ENCODE measurements around the gene PLA2G3. TPM values are rescaled to one million over a fixed set of nuclear protein-coding genes. Genes with fewer than 3 reads are reported as not detected.
"Not testable (repeated sequence)": the region's sequence is repeated elsewhere in the genome, so short reads cannot be mapped to it uniquely, and the experiment has no call there.

PLA2G3 gene
- total RNA-seq, 1 donor from 2014 or later = 1.3 TPM

DNA sequence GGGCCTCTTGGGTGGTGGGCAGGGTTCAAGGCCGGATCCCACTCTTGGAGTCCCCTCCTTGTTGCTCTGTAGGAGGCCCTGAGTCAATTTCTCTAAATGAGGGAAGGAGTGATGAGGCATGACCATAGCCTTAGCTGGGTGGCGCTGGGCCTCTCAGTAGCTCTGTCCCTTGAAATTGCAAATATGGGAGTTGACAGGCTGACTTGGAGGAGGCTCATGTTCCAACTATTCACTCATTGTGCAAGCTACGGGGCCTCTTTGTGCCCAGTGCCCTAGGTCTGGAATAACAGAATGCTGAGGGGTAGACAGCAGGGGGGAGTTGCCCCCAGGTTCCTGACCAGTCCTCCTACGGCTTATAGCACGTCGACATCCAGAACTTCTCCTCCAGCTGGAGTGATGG lies 40.9 kb downstream of the PLA2G3 start:
- TF ChIP-seq, protein P1, sequence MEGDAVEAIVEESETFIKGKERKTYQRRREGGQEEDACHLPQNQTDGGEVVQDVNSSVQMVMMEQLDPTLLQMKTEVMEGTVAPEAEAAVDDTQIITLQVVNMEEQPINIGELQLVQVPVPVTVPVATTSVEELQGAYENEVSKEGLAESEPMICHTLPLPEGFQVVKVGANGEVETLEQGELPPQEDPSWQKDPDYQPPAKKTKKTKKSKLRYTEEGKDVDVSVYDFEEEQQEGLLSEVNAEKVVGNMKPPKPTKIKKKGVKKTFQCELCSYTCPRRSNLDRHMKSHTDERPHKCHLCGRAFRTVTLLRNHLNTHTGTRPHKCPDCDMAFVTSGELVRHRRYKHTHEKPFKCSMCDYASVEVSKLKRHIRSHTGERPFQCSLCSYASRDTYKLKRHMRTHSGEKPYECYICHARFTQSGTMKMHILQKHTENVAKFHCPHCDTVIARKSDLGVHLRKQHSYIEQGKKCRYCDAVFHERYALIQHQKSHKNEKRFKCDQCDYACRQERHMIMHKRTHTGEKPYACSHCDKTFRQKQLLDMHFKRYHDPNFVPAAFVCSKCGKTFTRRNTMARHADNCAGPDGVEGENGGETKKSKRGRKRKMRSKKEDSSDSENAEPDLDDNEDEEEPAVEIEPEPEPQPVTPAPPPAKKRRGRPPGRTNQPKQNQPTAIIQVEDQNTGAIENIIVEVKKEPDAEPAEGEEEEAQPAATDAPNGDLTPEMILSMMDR (IDR thresholded peaks at IDR 0.05; ENCODE audit: partially characterized antibody, unreplicated experiment) = no peak
- no peak for DNase-seq
- H3K4me1 Mint-ChIP-seq (ENCODE audit: low read depth, unreplicated experiment) = no peaks in the 10 kb centered on the region
- no peak overlapping the region for H3K27ac Mint-ChIP-seq (ENCODE audit: unreplicated experiment)
- peaks cover 6% of the 10 kb centered on the region for H3K27me3 Mint-ChIP-seq (ENCODE audit: unreplicated experiment)
- no peak overlapping the region for H3K4me3 Mint-ChIP-seq (ENCODE audit: unreplicated experiment)
- peaks cover 7% of the 10 kb centered on the region for H3K9me3 Mint-ChIP-seq (ENCODE audit: unreplicated experiment)
- no peaks in the 10 kb centered on the region for H3K36me3 Mint-ChIP-seq (ENCODE audit: unreplicated experiment)

DNA sequence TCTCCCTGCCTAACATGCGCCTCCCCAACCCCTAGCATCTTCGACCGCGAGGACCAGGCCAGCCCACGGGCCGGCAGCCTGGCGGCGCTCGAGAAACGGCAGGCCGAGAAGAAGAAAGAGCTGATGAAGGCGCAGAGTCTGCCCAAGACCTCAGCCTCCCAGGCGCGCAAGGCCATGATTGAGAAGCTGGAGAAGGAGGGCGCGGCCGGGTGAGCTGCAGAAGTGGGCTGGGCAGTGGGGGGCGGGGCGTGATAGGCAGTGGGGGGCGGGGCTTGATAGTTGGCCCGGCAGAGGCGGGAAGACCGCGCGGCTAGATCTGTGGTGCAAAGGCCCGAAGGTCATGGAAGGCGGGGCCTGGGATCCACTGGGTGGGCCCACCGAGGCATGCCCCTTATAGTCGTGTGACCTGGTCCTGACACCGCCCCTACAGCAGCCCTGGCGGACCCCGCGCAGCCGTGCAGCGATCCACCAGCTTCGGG lies 41.6 kb downstream of the PLA2G3 start:
- H3K9me3 Mint-ChIP-seq (ENCODE audit: unreplicated experiment) = peaks cover 7% of the 10 kb centered on the region
- DNase-seq = peak; percentile 62
- H3K4me1 Mint-ChIP-seq (ENCODE audit: low read depth, unreplicated experiment) = no peaks in the 10 kb centered on the region
- H3K27me3 Mint-ChIP-seq (ENCODE audit: unreplicated experiment) = peaks cover 6% of the 10 kb centered on the region
- TF ChIP-seq, protein P1 (IDR thresholded peaks at IDR 0.05; ENCODE audit: partially characterized antibody, unreplicated experiment) = no peak
- no peak overlapping the region for H3K27ac Mint-ChIP-seq (ENCODE audit: unreplicated experiment)
- H3K36me3 Mint-ChIP-seq (ENCODE audit: unreplicated experiment) = no peaks in the 10 kb centered on the region
- no peak overlapping the region for H3K4me3 Mint-ChIP-seq (ENCODE audit: unreplicated experiment)

DNA sequence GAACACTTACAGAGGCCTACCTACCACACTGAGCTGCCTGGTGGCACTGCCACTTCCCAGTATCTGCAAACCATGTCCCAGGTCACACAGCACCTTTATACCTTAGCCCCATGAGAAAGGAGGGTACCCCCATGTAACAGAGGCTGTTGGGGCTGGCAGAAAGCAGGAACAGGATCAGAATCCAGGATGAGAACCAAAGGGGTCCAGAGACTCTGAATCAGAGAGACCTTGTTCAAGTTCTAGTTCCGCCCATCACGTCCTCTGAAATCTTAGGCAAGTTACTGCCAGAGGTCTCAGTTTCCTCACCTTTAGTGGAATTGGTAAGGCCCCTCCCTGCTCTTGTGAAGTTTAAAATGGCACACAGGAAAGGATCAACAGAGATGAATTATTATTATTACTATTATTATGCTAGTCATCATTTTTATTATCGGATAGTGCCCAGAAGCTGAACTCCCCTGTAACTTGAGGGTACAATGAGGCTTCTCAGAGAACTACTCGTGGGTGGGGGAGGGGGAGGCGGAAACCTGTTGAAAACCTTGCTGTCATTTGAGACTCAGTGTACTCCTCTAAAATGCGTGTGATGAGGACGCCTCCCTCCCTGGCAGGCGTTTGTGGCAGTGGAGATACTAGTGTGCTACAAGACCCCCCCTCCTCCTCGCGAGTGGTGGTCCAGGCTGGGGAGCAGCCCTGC lies 42.2 kb downstream of the PLA2G3 start:
- H3K27me3 Mint-ChIP-seq (ENCODE audit: unreplicated experiment) = peaks cover 6% of the 10 kb centered on the region
- no peak overlapping the region for H3K4me3 Mint-ChIP-seq (ENCODE audit: unreplicated experiment)
- no peaks in the 10 kb centered on the region for H3K4me1 Mint-ChIP-seq (ENCODE audit: low read depth, unreplicated experiment)
- TF ChIP-seq, protein P1 (IDR thresholded peaks at IDR 0.05; ENCODE audit: partially characterized antibody, unreplicated experiment) = no peak
- H3K27ac Mint-ChIP-seq (ENCODE audit: unreplicated experiment) = no peak overlapping the region
- no peak for DNase-seq
- H3K36me3 Mint-ChIP-seq (ENCODE audit: unreplicated experiment) = no peaks in the 10 kb centered on the region
- H3K9me3 Mint-ChIP-seq (ENCODE audit: unreplicated experiment) = peaks cover 7% of the 10 kb centered on the region

DNA sequence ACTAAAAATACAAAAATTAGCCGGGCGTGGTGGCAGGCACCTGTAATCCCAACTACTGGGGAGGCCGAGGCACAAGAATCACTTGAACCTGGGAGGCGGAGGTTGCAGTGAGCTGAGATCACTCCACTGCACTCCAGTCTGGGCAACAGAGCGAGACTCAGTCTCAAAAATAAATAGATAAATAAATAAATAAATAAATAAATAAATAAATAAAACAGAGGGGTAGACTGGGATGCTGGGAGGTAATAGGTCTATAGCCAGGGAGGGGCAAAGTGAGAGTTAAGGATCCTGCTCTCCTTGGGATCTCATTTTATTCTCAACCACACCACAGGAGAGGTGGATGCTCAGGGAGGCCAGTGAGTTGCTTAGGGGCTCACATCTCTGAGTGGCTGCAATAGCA lies 42.8 kb downstream of the PLA2G3 start:
- not testable (repeated sequence) for H3K4me1 Mint-ChIP-seq (ENCODE audit: low read depth, unreplicated experiment); H3K27ac Mint-ChIP-seq (ENCODE audit: unreplicated experiment); H3K4me3 Mint-ChIP-seq (ENCODE audit: unreplicated experiment); DNase-seq; H3K36me3 Mint-ChIP-seq (ENCODE audit: unreplicated experiment); H3K9me3 Mint-ChIP-seq (ENCODE audit: unreplicated experiment); H3K27me3 Mint-ChIP-seq (ENCODE audit: unreplicated experiment)

DNA sequence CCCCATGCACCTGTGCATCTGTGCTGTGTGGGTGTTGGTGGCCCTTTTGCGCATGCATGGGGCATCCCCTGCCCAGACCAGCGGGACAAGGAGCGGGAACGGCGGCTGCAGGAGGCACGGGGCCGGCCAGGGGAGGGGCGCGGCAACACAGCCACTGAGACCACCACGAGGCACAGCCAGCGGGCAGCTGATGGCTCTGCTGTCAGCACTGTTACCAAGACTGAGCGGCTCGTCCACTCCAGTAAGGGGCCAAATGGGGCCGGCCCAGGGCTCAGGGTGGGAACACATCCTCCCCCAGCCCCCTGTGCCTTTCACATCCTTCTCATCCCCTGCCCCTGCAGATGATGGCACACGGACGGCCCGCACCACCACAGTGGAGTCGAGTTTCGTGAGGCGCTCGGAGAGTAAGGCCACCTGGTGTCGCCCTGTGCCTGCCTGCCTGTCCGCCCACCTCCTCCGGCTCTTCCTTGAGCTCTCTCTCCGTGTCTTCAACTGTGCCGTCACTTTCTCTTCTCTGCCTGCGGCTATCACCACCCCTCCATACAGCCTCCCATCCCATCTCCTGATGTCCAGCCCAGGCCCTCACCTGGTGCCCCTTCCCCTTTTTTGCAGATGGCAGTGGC lies 43.5 kb downstream of the PLA2G3 start:
- peaks cover 6% of the 10 kb centered on the region for H3K27me3 Mint-ChIP-seq (ENCODE audit: unreplicated experiment)
- no peak overlapping the region for H3K4me3 Mint-ChIP-seq (ENCODE audit: unreplicated experiment)
- H3K4me1 Mint-ChIP-seq (ENCODE audit: low read depth, unreplicated experiment) = no peaks in the 10 kb centered on the region
- H3K9me3 Mint-ChIP-seq (ENCODE audit: unreplicated experiment) = peaks cover 7% of the 10 kb centered on the region
- H3K36me3 Mint-ChIP-seq (ENCODE audit: unreplicated experiment) = no peaks in the 10 kb centered on the region
- H3K27ac Mint-ChIP-seq (ENCODE audit: unreplicated experiment) = no peak overlapping the region
- TF ChIP-seq, protein P1 (IDR thresholded peaks at IDR 0.05; ENCODE audit: partially characterized antibody, unreplicated experiment) = no peak
- no peak for DNase-seq
